ENCODE results near the gene LINGO3. TPM values are rescaled to one million over a fixed set of nuclear protein-coding genes. Genes with fewer than 3 reads are reported as not detected.

Gene LINGO3
- polyA plus RNA-seq, 1 donor (not counting 4 experiments of a cell fraction or from before 2014, with no cell fraction given) = not detected

GRCh38 chr19:2290441-2291184 is 17.3 kb downstream of the LINGO3 start:
- H3K9me1 ChIP-seq (ENCODE audit: control insufficient read depth, extremely low read depth, insufficient read depth, low read length) = no peaks in the 10 kb centered on the region
- H3K9me3 ChIP-seq (ENCODE audit: control insufficient read depth, low read depth, low read length) = no peaks in the 10 kb centered on the region
- H3K4me3 ChIP-seq (ENCODE audit: control insufficient read depth in 2 of 3, extremely low read depth in 1 of 3, insufficient read depth in 2 of 3, low read depth in 1 of 3, low read length in 3 of 3) = no peak overlapping the region
- FAIRE-seq (no peak), DNase-seq (ENCODE audit: low read depth, low spot score) (no peak)
- no peak overlapping the region for H3K9ac ChIP-seq (ENCODE audit: control insufficient read depth, extremely low read depth, insufficient read depth, low read length)
- no peaks in the 10 kb centered on the region for H4K20me1 ChIP-seq (ENCODE audit: control insufficient read depth, extremely low read depth, insufficient read depth, low read length)
- TF ChIP-seq EZH2 (IDR thresholded peaks at IDR 0.05; ENCODE audit: low read length) = peak; percentile 2
- no peak for TF ChIP-seq CTCF (optimal IDR thresholded peaks at IDR 0.05 in 1 of 3, IDR thresholded peaks at IDR 0.05 in 1 of 3, conservative IDR thresholded peaks at IDR 0.05 in 1 of 3; ENCODE audit: extremely low read depth in 1 of 3, insufficient read depth in 2 of 3, low read length in 3 of 3)
- H3K27ac ChIP-seq (ENCODE audit: control insufficient read depth, insufficient read depth, low read length) = no peak overlapping the region
- no peak overlapping the region for H2AFZ ChIP-seq (ENCODE audit: control insufficient read depth, low read length)
- H3K4me1 ChIP-seq (ENCODE audit: control insufficient read depth, extremely low read depth, insufficient read depth, low read length) = no peaks in the 10 kb centered on the region
- dilution Hi-C loops (cut with MboI; ENCODE audit: extremely low pct_ligation_motif_present, low sequenced_read_pairs) = no loop called here
- peaks cover 77% of the 10 kb centered on the region for H3K27me3 ChIP-seq (ENCODE audit: control insufficient read depth, extremely low read depth, insufficient read depth, low read length)
- H3K36me3 ChIP-seq (ENCODE audit: control insufficient read depth in 2 of 2, extremely low read depth in 1 of 2, insufficient read depth in 2 of 2, low read length in 2 of 2) = no peaks in the 10 kb centered on the region
- no peaks in the 10 kb centered on the region for H3K79me2 ChIP-seq (ENCODE audit: control insufficient read depth, insufficient read depth, low read length)
- H3K4me2 ChIP-seq (ENCODE audit: control insufficient read depth, extremely low read depth, insufficient read depth, low read depth, low read length) = peak overlapping the region; percentile 56

- FAIRE-seq (no peak), DNase-seq (ENCODE audit: low read depth, low spot score) (no peak)
- peaks cover 70% of the 10 kb centered on the region for H3K27me3 ChIP-seq (ENCODE audit: control insufficient read depth, extremely low read depth, insufficient read depth, low read length)
Observed at GRCh38 chr19:2289714-2290435, 18.1 kb downstream of the LINGO3 start.

More at GRCh38 chr19:2289714-2290435, 18.1 kb downstream of the LINGO3 start:
- Histone ChIP-seq H2AFZ (ENCODE audit: control insufficient read depth, low read length) (peak overlapping the region; percentile 5), H3K27ac (ENCODE audit: control insufficient read depth, insufficient read depth, low read length) (no peak overlapping the region), H3K9ac (ENCODE audit: control insufficient read depth, extremely low read depth, insufficient read depth, low read length) (no peak overlapping the region), H3K4me2 (ENCODE audit: control insufficient read depth, extremely low read depth, insufficient read depth, low read depth, low read length) (peak overlapping the region; percentile 56), H3K36me3 (ENCODE audit: control insufficient read depth in 2 of 2, extremely low read depth in 1 of 2, insufficient read depth in 2 of 2, low read length in 2 of 2) (no peaks in the 10 kb centered on the region), H4K20me1 (ENCODE audit: control insufficient read depth, extremely low read depth, insufficient read depth, low read length) (no peaks in the 10 kb centered on the region), H3K4me3 (ENCODE audit: control insufficient read depth in 2 of 3, extremely low read depth in 1 of 3, insufficient read depth in 2 of 3, low read depth in 1 of 3, low read length in 3 of 3) (peak overlapping the region in 2 of 3 experiments; percentile 12 to 25), H3K79me2 (ENCODE audit: control insufficient read depth, insufficient read depth, low read length) (no peaks in the 10 kb centered on the region), H3K4me1 (ENCODE audit: control insufficient read depth, extremely low read depth, insufficient read depth, low read length) (no peaks in the 10 kb centered on the region), H3K9me1 (ENCODE audit: control insufficient read depth, extremely low read depth, insufficient read depth, low read length) (no peaks in the 10 kb centered on the region), H3K9me3 (ENCODE audit: control insufficient read depth, low read depth, low read length) (no peaks in the 10 kb centered on the region)
- TF ChIP-seq CTCF (optimal IDR thresholded peaks at IDR 0.05 in 1 of 3, IDR thresholded peaks at IDR 0.05 in 1 of 3, conservative IDR thresholded peaks at IDR 0.05 in 1 of 3; ENCODE audit: extremely low read depth in 1 of 3, insufficient read depth in 2 of 3, low read length in 3 of 3) (no peak), EZH2 (IDR thresholded peaks at IDR 0.05; ENCODE audit: low read length) (peak; percentile 70)
- dilution Hi-C loops (cut with MboI; ENCODE audit: extremely low pct_ligation_motif_present, low sequenced_read_pairs) = no loop called here

Data from keratinocyte (primary cell).